ENCODE data around the gene PCDHGA10. TPM values are rescaled to one million over a fixed set of nuclear protein-coding genes. Genes with fewer than 3 reads are reported as not detected.
"Not testable (repeated sequence)": the region's sequence is repeated elsewhere in the genome, so short reads cannot be mapped to it uniquely, and the experiment has no call there.

Gene PCDHGA10
- total and polyA plus RNA-seq, 3 experiments from 2014 or later: 0.07 to 0.20 (median 0.16) TPM

DNA sequence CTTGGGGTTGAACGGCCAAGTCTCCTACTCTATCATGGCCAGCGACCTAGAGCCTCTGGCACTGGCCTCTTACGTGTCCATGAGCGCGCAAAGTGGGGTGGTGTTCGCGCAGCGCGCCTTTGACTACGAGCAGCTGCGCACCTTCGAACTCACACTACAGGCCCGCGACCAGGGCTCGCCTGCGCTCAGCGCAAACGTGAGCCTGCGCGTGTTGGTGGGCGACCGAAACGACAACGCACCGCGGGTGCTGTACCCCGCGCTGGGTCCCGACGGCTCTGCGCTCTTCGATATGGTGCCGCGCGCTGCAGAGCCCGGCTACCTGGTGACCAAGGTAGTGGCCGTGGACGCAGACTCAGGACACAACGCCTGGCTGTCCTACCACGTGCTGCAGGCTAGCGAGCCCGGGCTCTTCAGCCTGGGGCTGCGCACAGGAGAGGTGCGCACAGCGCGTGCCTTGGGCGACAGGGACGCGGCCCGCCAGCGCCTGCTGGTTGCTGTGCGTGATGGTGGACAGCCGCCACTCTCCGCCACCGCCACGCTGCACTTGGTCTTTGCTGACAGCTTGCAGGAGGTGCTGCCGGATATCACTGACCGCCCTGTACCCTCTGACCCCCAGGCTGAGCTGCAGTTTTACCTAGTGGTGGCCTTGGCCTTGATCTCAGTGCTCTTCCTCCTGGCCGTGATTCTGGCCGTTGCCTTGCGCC is 13.1 kb upstream of the PCDHGA10 start:
- H3K27me3 ChIP-seq (ENCODE audit: insufficient read depth, low read length, poor library complexity, severe bottlenecking): peaks cover 18% of the 10 kb centered on the region

GRCh38 chr5:141402553-141403243 is 10.1 kb upstream of the PCDHGA10 start, which contains the start of gene PCDHGA9:
Gene PCDHGA9, plus strand, starts transcription at chr5:141402778. Its CDS starts 175 bp downstream, at chr5:141402953.
- peaks cover 17 to 59% (median 46%) of the 10 kb centered on the region in 5 donors for H3K9me3 Mint-ChIP-seq
- no peaks in the 10 kb centered on the region for H3K4me1 Mint-ChIP-seq
- Histone ChIP-seq H3K4me3 (ENCODE audit: low read length) (peak within 1 kb of the TSS; percentile 13), H3K4me1 (ENCODE audit: insufficient read depth, low read length) (no peaks in the 10 kb centered on the region), H3K27me3 (ENCODE audit: insufficient read depth, low read length, poor library complexity, severe bottlenecking) (peaks cover 25% of the 10 kb centered on the region), H3K27ac (ENCODE audit: low read depth, low read length) (no peak within 1 kb of the TSS), H3K9me3 (ENCODE audit: low read length) (no peaks in the 10 kb centered on the region), H3K36me3 (ENCODE audit: insufficient read depth, low read length) (no peaks in the 10 kb centered on the region)
- peak within 1 kb of the TSS in 5 of 7 donors; percentile 50 to 82 (median 60) for H3K4me3 Mint-ChIP-seq
- peaks cover 0 to 9% (median 3%) of the 10 kb centered on the region in 3 donors for H3K36me3 Mint-ChIP-seq
- POLR2A ChIA-PET: no interaction called here
- no peak within 1 kb of the TSS for H3K27ac Mint-ChIP-seq
- H3K27me3 Mint-ChIP-seq: peaks cover 60 to 72% of the 10 kb centered on the region in 2 donors
- CTCF ChIA-PET: interaction anchor here (1.0 kb wide), 1 partner anchor 10 kb away, joined by 3 read pairs; the partner anchor contains the start of gene PCDHGA10
- DNase-seq: no peak

More for the DNA sequence above, 13.1 kb upstream of the PCDHGA10 start:
- H3K36me3 ChIP-seq (ENCODE audit: insufficient read depth, low read length): no peaks in the 10 kb centered on the region
- Mint-ChIP-seq H3K4me1 (no peaks in the 10 kb centered on the region), H3K9me3 (peaks cover 14 to 56% (median 53%) of the 10 kb centered on the region in 5 donors), H3K27me3 (peaks cover 57 to 62% of the 10 kb centered on the region in 2 donors), H3K27ac (no peak overlapping the region), H3K36me3 (peaks cover 0 to 5% (median 3%) of the 10 kb centered on the region in 3 donors), H3K4me3 (peak overlapping the region in 1 of 7 donors; percentile 54)
- H3K4me1 ChIP-seq (ENCODE audit: insufficient read depth, low read length): no peaks in the 10 kb centered on the region
- DNase-seq: no peak
- H3K9me3 ChIP-seq (ENCODE audit: low read length): no peaks in the 10 kb centered on the region
- ChIA-PET CTCF (no interaction called here), POLR2A (no interaction called here)
- H3K4me3 ChIP-seq (ENCODE audit: low read length): no peak overlapping the region
- no peak overlapping the region for H3K27ac ChIP-seq (ENCODE audit: low read depth, low read length)

DNA sequence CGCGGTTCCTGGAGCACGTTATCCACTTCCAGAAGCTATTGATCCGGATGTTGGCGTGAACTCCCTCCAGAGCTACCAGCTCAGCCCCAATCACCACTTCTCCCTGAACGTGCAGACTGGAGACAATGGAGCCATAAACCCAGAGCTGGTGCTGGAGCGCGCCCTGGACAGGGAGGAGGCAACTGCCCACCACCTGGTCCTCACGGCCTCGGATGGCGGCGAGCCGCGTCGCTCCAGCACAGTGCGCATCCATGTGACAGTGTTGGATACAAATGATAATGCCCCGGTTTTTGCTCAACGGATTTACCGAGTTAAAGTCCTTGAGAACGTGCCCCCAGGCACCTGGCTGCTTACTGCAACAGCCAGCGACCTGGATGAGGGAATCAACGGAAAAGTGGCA is 9.4 kb upstream of the PCDHGA10 start:
- Histone ChIP-seq H3K27me3 (ENCODE audit: insufficient read depth, low read length, poor library complexity, severe bottlenecking) (peaks cover 25% of the 10 kb centered on the region), H3K36me3 (ENCODE audit: insufficient read depth, low read length) (no peaks in the 10 kb centered on the region), H3K4me3 (ENCODE audit: low read length) (no peak overlapping the region), H3K27ac (ENCODE audit: low read depth, low read length) (no peak overlapping the region), H3K9me3 (ENCODE audit: low read length) (no peaks in the 10 kb centered on the region), H3K4me1 (ENCODE audit: insufficient read depth, low read length) (no peaks in the 10 kb centered on the region)
- peaks cover 0 to 12% (median 3%) of the 10 kb centered on the region in 3 donors for H3K36me3 Mint-ChIP-seq
- no peak overlapping the region for H3K27ac Mint-ChIP-seq
- peaks cover 17 to 64% (median 49%) of the 10 kb centered on the region in 5 donors for H3K9me3 Mint-ChIP-seq
- ChIA-PET POLR2A (no interaction called here), CTCF (interaction anchor here (1.0 kb wide), 1 partner anchor 9 kb away, joined by 3 read pairs; the partner anchor contains the start of gene PCDHGA10)
- peaks cover 64 to 77% of the 10 kb centered on the region in 2 donors for H3K27me3 Mint-ChIP-seq
- peaks cover 0 to 2% (median 0%) of the 10 kb centered on the region in 3 donors for H3K4me1 Mint-ChIP-seq
- DNase-seq: no peak
- no peak overlapping the region for H3K4me3 Mint-ChIP-seq

GRCh38 chr5:141407790-141408505 is 4.8 kb upstream of the PCDHGA10 start, which contains the start of gene PCDHGB6:
Gene PCDHGB6, plus strand, starts transcription at chr5:141408021. Its CDS starts 182 bp downstream, at chr5:141408203.
- CTCF ChIA-PET: interaction anchor here (0.8 to 1.5 kb wide), 3 partner anchors 9 to 159 kb away, joined by 3 to 4 read pairs (median 3); partner anchors contain the start of gene PCDHGB7
- peaks cover 41% of the 10 kb centered on the region for H3K27me3 ChIP-seq (ENCODE audit: insufficient read depth, low read length, poor library complexity, severe bottlenecking)
- POLR2A ChIA-PET; H3K4me1 Mint-ChIP-seq; H3K4me1 ChIP-seq (ENCODE audit: insufficient read depth, low read length); H3K4me3 ChIP-seq (ENCODE audit: low read length); H3K9me3 ChIP-seq (ENCODE audit: low read length); H3K27ac ChIP-seq (ENCODE audit: low read depth, low read length); H3K36me3 ChIP-seq (ENCODE audit: insufficient read depth, low read length): not testable (repeated sequence)
- Mint-ChIP-seq H3K9me3 (peaks cover 20 to 62% (median 48%) of the 10 kb centered on the region in 5 donors), H3K27me3 (peaks cover 71 to 77% of the 10 kb centered on the region in 2 donors), H3K36me3 (peaks cover 0 to 12% (median 1%) of the 10 kb centered on the region in 3 donors), H3K4me3 (peak within 1 kb of the TSS in 3 of 7 donors; percentile 25 to 44 (median 26)), H3K27ac (peak within 1 kb of the TSS in 2 of 8 donors; percentile 26 to 93)
- DNase-seq: peak in 1 of 5 donors; percentile 13

- Mint-ChIP-seq H3K27ac (peak overlapping the region in 1 of 8 donors; percentile 83), H3K36me3 (peaks cover 0 to 17% (median 4%) of the 10 kb centered on the region in 3 donors), H3K9me3 (peaks cover 23 to 61% (median 56%) of the 10 kb centered on the region in 5 donors), H3K27me3 (peaks cover 72 to 79% of the 10 kb centered on the region in 2 donors), H3K4me3 (no peak overlapping the region), H3K4me1 (peaks cover 16 to 20% (median 17%) of the 10 kb centered on the region in 3 donors)
- no peaks in the 10 kb centered on the region for H3K36me3 ChIP-seq (ENCODE audit: insufficient read depth, low read length)
- H3K27me3 ChIP-seq (ENCODE audit: insufficient read depth, low read length, poor library complexity, severe bottlenecking): peaks cover 54% of the 10 kb centered on the region
- no peaks in the 10 kb centered on the region for H3K9me3 ChIP-seq (ENCODE audit: low read length)
- no peak overlapping the region for H3K27ac ChIP-seq (ENCODE audit: low read depth, low read length)
- H3K4me1 ChIP-seq (ENCODE audit: insufficient read depth, low read length): peaks cover 7% of the 10 kb centered on the region
- ChIA-PET CTCF (no interaction called here), POLR2A (no interaction called here)
- no peak overlapping the region for H3K4me3 ChIP-seq (ENCODE audit: low read length)
- DNase-seq: no peak
Measured at GRCh38 chr5:141409598-141410306, 3.0 kb upstream of the PCDHGA10 start.

GRCh38 chr5:141411575-141411974 is 1.2 kb upstream of the PCDHGA10 start:
- CTCF ChIA-PET: no interaction called here
- H3K4me1 ChIP-seq (ENCODE audit: insufficient read depth, low read length): peaks cover 7% of the 10 kb centered on the region
- Mint-ChIP-seq H3K9me3 (peaks cover 16 to 58% (median 55%) of the 10 kb centered on the region in 5 donors), H3K4me1 (peaks cover 17 to 26% (median 18%) of the 10 kb centered on the region in 3 donors), H3K4me3 (no peak overlapping the region), H3K27me3 (peaks cover 67 to 76% of the 10 kb centered on the region in 2 donors), H3K27ac (no peak overlapping the region), H3K36me3 (peaks cover 0 to 16% (median 4%) of the 10 kb centered on the region in 3 donors)
- H3K36me3 ChIP-seq (ENCODE audit: insufficient read depth, low read length): no peaks in the 10 kb centered on the region
- DNase-seq: no peak
- H3K27me3 ChIP-seq (ENCODE audit: insufficient read depth, low read length, poor library complexity, severe bottlenecking): peaks cover 57% of the 10 kb centered on the region
- H3K4me3 ChIP-seq (ENCODE audit: low read length): no peak overlapping the region
- H3K9me3 ChIP-seq (ENCODE audit: low read length): no peaks in the 10 kb centered on the region
- no peak overlapping the region for H3K27ac ChIP-seq (ENCODE audit: low read depth, low read length)
- POLR2A ChIA-PET: no interaction called here

DNA sequence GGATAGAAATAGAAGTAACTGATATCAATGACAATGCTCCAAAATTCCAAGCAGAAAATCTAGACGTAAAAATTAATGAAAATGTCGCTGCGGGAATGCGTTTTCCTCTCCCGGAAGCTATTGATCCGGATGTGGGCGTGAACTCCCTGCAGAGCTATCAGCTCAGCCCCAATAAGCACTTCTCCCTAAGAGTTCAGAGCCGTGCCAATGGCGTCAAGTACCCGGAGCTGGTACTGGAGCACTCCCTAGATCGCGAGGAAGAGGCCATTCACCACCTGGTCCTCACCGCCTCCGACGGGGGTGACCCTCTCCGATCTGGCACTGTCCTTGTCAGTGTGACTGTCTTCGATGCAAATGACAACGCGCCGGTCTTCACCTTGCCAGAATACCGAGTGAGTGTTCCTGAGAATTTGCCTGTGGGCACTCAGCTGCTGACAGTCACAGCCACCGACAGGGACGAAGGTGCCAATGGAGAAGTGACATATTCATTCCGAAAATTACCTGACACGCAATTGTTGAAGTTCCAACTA is 818 bp downstream of the PCDHGA10 start:
- Histone ChIP-seq H3K9me3 (ENCODE audit: low read length) (peaks cover 4% of the 10 kb centered on the region), H3K36me3 (ENCODE audit: insufficient read depth, low read length) (no peaks in the 10 kb centered on the region), H3K27me3 (ENCODE audit: insufficient read depth, low read length, poor library complexity, severe bottlenecking) (peaks cover 63% of the 10 kb centered on the region), H3K4me1 (ENCODE audit: insufficient read depth, low read length) (peaks cover 7% of the 10 kb centered on the region), H3K27ac (ENCODE audit: low read depth, low read length) (no peak overlapping the region), H3K4me3 (ENCODE audit: low read length) (peak overlapping the region; percentile 77)
- POLR2A ChIA-PET: no interaction called here
- Mint-ChIP-seq H3K4me1 (peaks cover 20 to 32% (median 21%) of the 10 kb centered on the region in 3 donors), H3K27me3 (peaks cover 65 to 78% of the 10 kb centered on the region in 2 donors), H3K27ac (peak overlapping the region in 2 of 8 donors; percentile 10 to 38), H3K9me3 (peaks cover 19 to 57% (median 56%) of the 10 kb centered on the region in 5 donors), H3K36me3 (peaks cover 0 to 20% (median 4%) of the 10 kb centered on the region in 3 donors), H3K4me3 (peak overlapping the region; percentile 77 to 95 (median 84))
- CTCF ChIA-PET: interaction anchor here (1.1 to 2.1 kb wide), 8 partner anchors 11 to 150 kb away, joined by 3 to 10 read pairs (median 5); partner anchors contain the start of gene TAF7
- no peak for DNase-seq

Measured in CD8-positive, alpha-beta memory T cell (primary cell).